Hematopoietic multipotent progenitor cell treated with erythropoietin and hydrocortisone succinate and interleukin-3 and kit ligand, for 17 days (in vitro differentiated cells): ENCODE data around the gene MPND.
"Not testable (repeated sequence)": the region's sequence is repeated elsewhere in the genome, so short reads cannot be mapped to it uniquely, and the experiment has no call there.

Experiments
- DNase-seq: peaks from one replicate; pipeline ENCODE4 v3.0.0-alpha.2; 2015; ENCODE audit warnings: low spot score

MPND gene

GRCh38 chr19:4320419-4320818, 22.9 kb upstream of the MPND start:
- DNase-seq = no peak

- no peak for DNase-seq
Measured at GRCh38 chr19:4322942-4323665, 20.3 kb upstream of the MPND start.

GRCh38 chr19:4323692-4324091, 19.7 kb upstream of the MPND start:
- no peak for DNase-seq

GRCh38 chr19:4324228-4324627, 19.1 kb upstream of the MPND start:
- DNase-seq = no peak

GRCh38 chr19:4326215-4326836, 17.0 kb upstream of the MPND start:
- no peak for DNase-seq

- DNase-seq = no peak
Measured at GRCh38 chr19:4326837-4327251, 16.5 kb upstream of the MPND start.

GRCh38 chr19:4327252-4327876, 16.0 kb upstream of the MPND start:
- DNase-seq = peak; percentile 87

- no peak for DNase-seq
Measured at GRCh38 chr19:4327877-4328242, 15.5 kb upstream of the MPND start.

GRCh38 chr19:4328243-4328990, 14.9 kb upstream of the MPND start:
- peak; percentile 92 for DNase-seq

- DNase-seq = not testable (repeated sequence)
Measured at GRCh38 chr19:4328991-4329681, 14.2 kb upstream of the MPND start.

GRCh38 chr19:4329858-4330257, 13.5 kb upstream of the MPND start:
- DNase-seq = no peak

GRCh38 chr19:4334929-4335570, 8.3 kb upstream of the MPND start:
- no peak for DNase-seq

- DNase-seq = no peak
Measured at GRCh38 chr19:4337906-4338440, 5.4 kb upstream of the MPND start.

- no peak for DNase-seq
Measured at GRCh38 chr19:4338441-4339355, 4.7 kb upstream of the MPND start, which contains the start of gene STAP2. Gene STAP2 (minus strand): TSS chr19:4338827. CDS start chr19:4338753, 74 bp downstream.

- DNase-seq = no peak
Measured at GRCh38 chr19:4342314-4342614, 1.1 kb upstream of the MPND start.

- peak; percentile 98 for DNase-seq
Measured at GRCh38 chr19:4342615-4343369, 570 bp upstream of the MPND start.

- no peak for DNase-seq
Measured at GRCh38 chr19:4345342-4346019, 2.1 kb downstream of the MPND start.

GRCh38 chr19:4346020-4346383, 2.6 kb downstream of the MPND start:
- no peak for DNase-seq

GRCh38 chr19:4347521-4347920, 4.2 kb downstream of the MPND start:
- no peak for DNase-seq
